Pancreas (tissue), 10 donors: ENCODE measurements around the gene CUEDC2. TPM values are rescaled to one million over a fixed set of nuclear protein-coding genes. Genes with fewer than 3 reads are reported as not detected.

ENCODE experiments used
- ATAC-seq, 4 donors: fragments of 200-7000 bp; cut with Tn5 transposase; one replicate each; pipeline versions ENCODE4 v1.8.0 to v1.9.1; 2020; ENCODE audit warnings: mild to moderate bottlenecking in 4 of 4, moderate library complexity in 4 of 4
- DNase-seq, 6 donors: peaks; one replicate each; pipeline ENCODE4 v3.0.0-alpha.2; 2020
- FAIRE-seq: peaks from 2 replicates; lab custom pipeline; 2012; peaks lifted over from hg19 to GRCh38; lab: Jason Lieb, UNC
- H3K27ac ChIP-seq, 4 donors: fragments of 200-600 bp; sonication (generic); 1 replicate in 3 of 4; 2 replicates in 1 of 4; pipeline versions ENCODE4 v1.5.0 to v1.8.0; 2020
- H3K27me3 ChIP-seq, 4 donors: fragments of 200-600 bp; one replicate each; pipeline ENCODE4 v1.8.0; 2021
- H3K36me3 ChIP-seq, 3 donors: fragments of 200-600 bp; sonication (generic) in 1 of 3; one replicate each; pipeline versions ENCODE4 v1.5.0 to v1.8.0; 2020 to 2021
- H3K4me1 ChIP-seq, 3 donors: fragments of 200-600 bp; one replicate each; pipeline ENCODE4 v1.8.0; 2021
- H3K4me3 ChIP-seq, 4 donors: fragments of 200-600 bp; sonication (generic) in 2 of 4; one replicate each; pipeline versions ENCODE4 v1.5.0 to v1.8.0; 2020 to 2021
- H3K9me3 ChIP-seq, 4 donors: fragments of 200-600 bp; one replicate each; pipeline ENCODE4 v1.8.0; 2021
- CTCF ChIP-seq, 4 donors: fragments of 200-600 bp; sonication (generic) in 3 of 4; IDR thresholded peaks; one replicate each; pipeline versions ENCODE4 v1.5.0 to v1.8.0; 2021; ENCODE audit warnings: antibody characterized with exemption in 4 of 4
- WGBS, 2 donors: extraction: QIAGEN DNeasy Blood & Tissue Kit; methylation state at CpG; one replicate each; pipeline ENCODE4 v1.1.7; 2013; 5-methylcytosine and 5-hydroxymethylcytosine counted together
- intact Hi-C, 3 donors: fragments of 100-400 bp; cut with DNase I; formaldehyde crosslinking; loops; one replicate each; pipeline versions ENCODE4 v1.11.1 to v1.14.2; 2022
- polyA plus RNA-seq, 2 donors: library from polyadenylated mRNA; stranded (reverse); fragments of 200-250 nt; gene quantifications; one replicate each; pipeline ENCODE4 v1.2.3, GENCODE V29; 2013
- total RNA-seq, 6 donors: library from RNA; stranded (reverse); fragmentation: NEBNext Ultra II Directional in 4 of 6; extraction: Animal tissue kit (Norgen Biotek cat#: 25700) in 4 of 6; gene quantifications; one replicate each; pipeline versions ENCODE4 v1.2.1 to v1.2.4, GENCODE V29; 2021 to 2023
- donor health status: healthy with polysubstance abuse.
- donor health status: DM: no; HTN: no; CAD: no; lungs with moderate emphysema.
- donor health status: DM: no; HTN: no; CAD: no.
- donor health status: control.
- donor health status: control.
- donor health status: Bipolar disorder and iron deficiency.
- donor health status: DM: yes; HTN: yes; CAD: no.
- donor health status: DM: no; HTN: no; CAD: no.
- donor health status: DM: no; HTN: no; CAD: no.
- donor health status: DM: yes; HTN: yes; CAD: no.

Gene CUEDC2
- total and polyA plus RNA-seq, 8 donors = 18.9 to 51.5 (median 21.2) TPM

GRCh38 chr10:102423372-102423968 lies 8.9 kb downstream of the CUEDC2 start:
- Histone ChIP-seq H3K27ac (no peak overlapping the region), H3K4me3 (peak overlapping the region in 2 of 4 donors; percentile 59 to 72), H3K27me3 (no peaks in the 10 kb centered on the region), H3K36me3 (peaks cover 0 to 7% (median 0%) of the 10 kb centered on the region in 3 donors), H3K9me3 (no peaks in the 10 kb centered on the region), H3K4me1 (peaks cover 7 to 19% (median 12%) of the 10 kb centered on the region in 3 donors)
- ATAC-seq (no peak), DNase-seq (peak in 1 of 6 donors; percentile 58), FAIRE-seq (no peak)
- TF ChIP-seq CTCF (IDR thresholded peaks at IDR 0.05) = no peak
- intact Hi-C loops = no loop called here
- 82 to 90% methylated on average over 13 of the region's 13 CpGs for WGBS, 2 donors

- FAIRE-seq (no peak), DNase-seq (peak; percentile 73 to 95 (median 88)), ATAC-seq (peak; percentile 53 to 71 (median 66))
- H3K9me3 ChIP-seq = no peaks in the 10 kb centered on the region
- no peaks in the 10 kb centered on the region for H3K27me3 ChIP-seq
- H3K4me3 ChIP-seq = peak overlapping the region; percentile 59 to 77 (median 74)
- H3K36me3 ChIP-seq = peaks cover 0 to 7% (median 0%) of the 10 kb centered on the region in 3 donors
- WGBS, 2 donors = 1 to 3% methylated on average over 28 of the region's 28 CpGs
- peaks cover 7 to 19% (median 12%) of the 10 kb centered on the region in 3 donors for H3K4me1 ChIP-seq
- intact Hi-C loops = no loop called here
- peak; percentile 64 to 78 (median 70) for TF ChIP-seq CTCF (IDR thresholded peaks at IDR 0.05)
- H3K27ac ChIP-seq = peak overlapping the region; percentile 86 to 93 (median 92)
These were observed 9.7 kb downstream of the CUEDC2 start for GRCh38 chr10:102422545-102423129.

- Histone ChIP-seq H3K27me3 (no peaks in the 10 kb centered on the region), H3K27ac (peak overlapping the region; percentile 86 to 93 (median 92)), H3K4me1 (peaks cover 7 to 19% (median 12%) of the 10 kb centered on the region in 3 donors), H3K9me3 (no peaks in the 10 kb centered on the region), H3K4me3 (peak overlapping the region; percentile 59 to 77 (median 74)), H3K36me3 (peaks cover 0 to 7% (median 0%) of the 10 kb centered on the region in 3 donors)
- peak; percentile 28 to 58 (median 38) for ATAC-seq
- DNase-seq = peak in 5 of 6 donors; percentile 74 to 91 (median 76)
- intact Hi-C loops = no loop called here
- no peak for TF ChIP-seq CTCF (IDR thresholded peaks at IDR 0.05)
- FAIRE-seq = no peak
- 1% methylated on average over 49 to 62 of the region's 62 CpGs for WGBS, 2 donors
These were observed 10.4 kb downstream of the CUEDC2 start for GRCh38 chr10:102421757-102422512.

GRCh38 chr10:102421507-102421756 lies 10.9 kb downstream of the CUEDC2 start:
- FAIRE-seq = no peak
- WGBS, 2 donors = 0% methylated on average over 13 to 14 of the region's 14 CpGs
- TF ChIP-seq CTCF (IDR thresholded peaks at IDR 0.05) = no peak
- intact Hi-C loops = no loop called here
- Histone ChIP-seq H3K9me3 (no peaks in the 10 kb centered on the region), H3K36me3 (peaks cover 0 to 7% (median 0%) of the 10 kb centered on the region in 3 donors), H3K4me3 (peak overlapping the region; percentile 59 to 77 (median 74)), H3K27me3 (peaks cover 0 to 3% (median 0%) of the 10 kb centered on the region in 4 donors), H3K27ac (peak overlapping the region; percentile 86 to 93 (median 92)), H3K4me1 (peaks cover 7 to 19% (median 12%) of the 10 kb centered on the region in 3 donors)
- no peak for DNase-seq
- ATAC-seq = peak in 1 of 4 donors; percentile 0
